Activated T-cell treated with anti-CD3 and anti-CD28 coated beads, Interleukin-2, amount 50 U/mL, for 48 hours (primary cell): ENCODE results near the gene CD38.
"Not testable (repeated sequence)": the region's sequence is repeated elsewhere in the genome, so short reads cannot be mapped to it uniquely, and the experiment has no call there.

Experiments
- DNase-seq, 2 experiments: peaks; one replicate each; pipeline ENCODE4 v3.0.0-alpha.2; 2020

CD38 gene

GRCh38 chr4:15802497-15802896, 24.4 kb downstream of the CD38 start:
- DNase-seq = not testable (repeated sequence)

DNA sequence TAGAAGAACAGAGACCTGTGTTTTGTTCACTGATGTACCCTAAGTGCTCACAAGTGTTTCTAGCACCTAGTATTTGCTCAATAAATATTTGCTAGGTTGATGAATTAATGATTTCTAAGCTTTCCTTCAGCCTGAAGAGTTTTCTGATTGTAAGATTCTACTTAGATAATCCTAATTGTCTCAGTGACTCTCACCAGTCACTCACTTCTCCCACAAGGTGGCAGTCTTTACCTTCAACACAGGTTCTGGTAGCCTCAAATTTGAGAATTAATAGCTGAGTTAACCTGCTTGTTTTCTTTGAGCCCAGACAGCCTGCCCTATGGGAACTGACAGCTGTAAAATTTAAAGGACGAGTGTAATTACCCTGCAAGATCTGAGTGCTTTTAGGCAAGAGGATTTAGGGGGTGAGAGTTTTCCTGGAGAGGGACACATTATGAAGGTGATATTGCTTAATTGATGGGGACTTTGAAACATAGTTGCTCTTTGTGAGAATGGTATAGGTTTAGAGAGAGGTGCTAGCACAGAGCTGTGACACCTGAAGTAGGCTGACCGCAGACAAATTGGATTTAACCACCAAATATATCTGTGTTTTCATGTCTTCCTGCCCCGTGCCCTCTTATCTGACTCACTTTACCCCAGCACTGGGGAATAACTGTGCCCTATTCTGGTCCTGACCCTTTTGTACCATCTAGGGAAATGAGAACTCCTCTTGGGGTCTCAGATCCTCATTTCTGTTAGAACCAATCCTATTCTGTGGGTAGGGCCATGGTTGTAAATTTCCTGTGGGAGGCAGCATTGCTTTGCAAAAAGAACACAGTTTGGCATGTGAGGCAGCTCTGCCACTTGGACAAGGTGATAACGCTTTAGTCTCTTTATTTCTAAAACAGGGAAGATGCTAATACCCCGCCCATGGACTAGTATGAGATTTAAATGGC, 27.7 kb downstream of the CD38 start:
- no peak for DNase-seq

DNA sequence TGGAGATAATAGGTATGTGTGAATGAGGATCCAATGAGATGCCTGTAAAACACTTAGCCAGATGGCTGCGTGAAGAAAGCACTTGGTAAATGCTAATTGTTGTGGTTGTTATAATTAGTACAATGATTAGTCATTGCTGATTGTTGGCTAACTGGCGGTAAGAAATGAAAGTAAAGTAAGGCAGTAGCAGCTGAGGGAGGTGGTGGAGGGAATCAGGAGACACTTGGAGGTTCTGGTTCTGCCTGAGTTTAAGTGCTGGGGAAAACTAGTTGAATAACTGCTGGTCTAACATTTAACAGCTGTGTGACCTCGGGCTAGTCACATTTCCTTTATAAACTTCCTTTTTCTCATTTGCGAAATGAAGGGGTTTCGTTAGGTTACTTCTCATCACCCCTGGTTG, 30.9 kb downstream of the CD38 start:
- DNase-seq = no peak

DNA sequence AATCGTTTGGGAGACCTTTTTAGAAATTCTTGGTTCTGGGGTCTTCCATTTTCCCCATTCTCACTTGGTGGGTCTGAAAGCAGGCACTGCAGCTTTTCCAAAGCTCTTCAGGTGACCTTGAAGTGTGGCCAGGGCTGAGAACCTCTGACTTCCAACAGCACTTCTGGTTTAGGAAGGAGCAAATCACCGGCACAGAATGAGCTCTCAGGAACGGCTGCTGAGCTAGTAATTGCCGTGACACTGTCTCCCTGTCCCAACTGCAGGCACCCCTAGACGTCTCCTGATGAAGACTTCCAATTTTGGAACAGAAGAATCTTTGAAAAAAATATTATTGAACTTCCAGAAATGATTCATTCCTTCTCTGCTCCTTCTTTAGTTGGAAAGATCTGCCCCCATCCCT, 31.3 kb downstream of the CD38 start:
- DNase-seq = no peak

DNA sequence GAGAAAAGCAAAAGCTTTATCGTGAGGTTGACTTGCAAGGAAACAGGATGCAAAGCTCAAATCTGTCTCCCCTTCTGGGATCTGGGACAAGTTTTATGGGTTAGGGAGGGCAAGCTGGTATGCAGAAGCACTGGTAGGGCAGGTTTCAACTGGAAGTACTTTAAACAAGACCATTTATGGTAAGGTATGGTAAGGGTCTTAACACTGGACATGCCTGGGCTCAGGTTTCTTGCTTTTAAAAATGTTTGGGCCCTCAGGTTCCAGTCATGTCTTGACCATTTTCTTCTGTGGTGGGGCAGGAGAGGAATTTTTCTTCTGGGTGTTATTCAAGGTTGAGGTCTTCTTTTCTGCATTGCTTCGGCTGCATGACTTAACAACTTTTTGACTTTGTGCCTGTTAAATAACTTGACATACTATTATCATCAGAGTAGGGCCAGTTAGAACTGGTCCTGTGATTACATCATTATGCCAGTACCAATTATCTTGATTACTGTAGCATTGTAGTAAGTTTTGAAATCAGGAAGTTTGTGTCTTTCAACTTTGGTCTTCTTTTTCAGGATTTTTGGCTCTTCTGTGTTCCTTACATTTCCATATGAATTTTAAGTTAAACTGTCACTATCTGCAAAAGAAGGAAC, 33.7 kb downstream of the CD38 start:
- DNase-seq = no peak

GRCh38 chr4:15832523-15833451, 54.7 kb downstream of the CD38 start:
- DNase-seq = no peak

DNA sequence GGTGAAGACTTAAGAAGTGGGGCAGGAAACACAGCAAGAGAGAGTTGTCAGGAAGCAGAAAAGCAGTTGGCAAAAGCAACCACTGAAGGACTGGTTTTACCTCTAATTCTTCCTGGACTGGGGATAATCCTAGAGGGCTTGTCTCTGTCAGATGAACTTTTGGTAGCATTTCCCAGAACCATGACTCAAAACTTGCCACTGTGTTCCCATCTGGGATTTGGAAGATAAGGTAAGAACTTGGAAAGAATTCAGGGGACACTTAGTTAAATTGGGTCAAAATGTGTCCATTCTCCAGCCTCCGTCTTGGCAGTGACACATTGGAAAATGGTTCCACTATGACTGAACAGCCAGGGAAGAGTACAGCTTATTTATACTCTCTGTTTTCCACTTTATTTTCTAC, 55.7 kb downstream of the CD38 start:
- DNase-seq = no peak

- no peak for DNase-seq
These were observed 58.2 kb downstream of the CD38 start for GRCh38 chr4:15836362-15836761.

GRCh38 chr4:15837591-15837990, 59.5 kb downstream of the CD38 start:
- DNase-seq = no peak

GRCh38 chr4:15841194-15841730, 63.1 kb downstream of the CD38 start:
- not testable (repeated sequence) for DNase-seq

DNA sequence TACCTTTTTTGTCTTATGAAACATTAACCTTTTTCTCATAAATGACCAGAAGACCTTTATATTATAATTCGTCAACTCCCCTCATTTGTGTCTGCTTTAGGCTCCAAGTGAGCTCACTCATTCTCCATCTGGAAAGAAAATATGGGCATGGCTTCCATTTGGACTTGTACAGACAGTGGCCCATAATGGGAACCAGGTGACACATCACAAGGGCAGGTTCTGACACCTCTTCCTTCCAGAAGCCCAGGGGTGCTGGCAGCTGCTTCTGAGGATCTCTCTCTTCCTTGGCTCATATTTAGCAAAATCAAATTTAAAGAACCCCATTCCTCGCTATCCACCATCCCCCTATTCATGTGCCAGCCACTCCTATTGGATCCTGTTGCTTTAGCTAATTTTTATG, 69.6 kb downstream of the CD38 start:
- DNase-seq = no peak

- no peak for DNase-seq
These were observed 70.2 kb downstream of the CD38 start for GRCh38 chr4:15848191-15848842.

GRCh38 chr4:15851969-15852368, 73.8 kb downstream of the CD38 start:
- DNase-seq = no peak

DNA sequence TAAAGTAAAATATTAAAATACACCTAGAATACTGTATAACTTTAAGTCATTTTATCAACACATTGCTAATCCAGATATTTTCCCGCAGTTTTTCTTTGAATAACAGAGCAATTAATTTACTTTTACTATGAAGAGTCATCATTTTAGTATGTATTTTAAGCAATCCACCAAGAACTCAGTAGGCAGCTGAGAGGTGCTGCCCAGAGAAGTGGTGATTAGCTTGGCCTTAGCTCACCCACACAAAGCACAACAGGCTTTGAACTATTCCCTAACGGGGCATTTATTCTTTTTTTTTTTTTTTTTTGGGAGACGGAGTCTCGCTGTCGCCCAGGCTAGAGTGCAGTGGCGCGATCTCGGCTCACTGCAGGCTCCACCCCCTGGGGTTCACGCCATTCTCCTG, 74.4 kb downstream of the CD38 start:
- no peak for DNase-seq

- no peak for DNase-seq
These were observed 75.2 kb downstream of the CD38 start for GRCh38 chr4:15853345-15853744.

- no peak for DNase-seq
These were observed 77.8 kb downstream of the CD38 start for GRCh38 chr4:15855804-15856475.

- DNase-seq = not testable (repeated sequence)
These were observed 83.1 kb downstream of the CD38 start for GRCh38 chr4:15861198-15861597.

DNA sequence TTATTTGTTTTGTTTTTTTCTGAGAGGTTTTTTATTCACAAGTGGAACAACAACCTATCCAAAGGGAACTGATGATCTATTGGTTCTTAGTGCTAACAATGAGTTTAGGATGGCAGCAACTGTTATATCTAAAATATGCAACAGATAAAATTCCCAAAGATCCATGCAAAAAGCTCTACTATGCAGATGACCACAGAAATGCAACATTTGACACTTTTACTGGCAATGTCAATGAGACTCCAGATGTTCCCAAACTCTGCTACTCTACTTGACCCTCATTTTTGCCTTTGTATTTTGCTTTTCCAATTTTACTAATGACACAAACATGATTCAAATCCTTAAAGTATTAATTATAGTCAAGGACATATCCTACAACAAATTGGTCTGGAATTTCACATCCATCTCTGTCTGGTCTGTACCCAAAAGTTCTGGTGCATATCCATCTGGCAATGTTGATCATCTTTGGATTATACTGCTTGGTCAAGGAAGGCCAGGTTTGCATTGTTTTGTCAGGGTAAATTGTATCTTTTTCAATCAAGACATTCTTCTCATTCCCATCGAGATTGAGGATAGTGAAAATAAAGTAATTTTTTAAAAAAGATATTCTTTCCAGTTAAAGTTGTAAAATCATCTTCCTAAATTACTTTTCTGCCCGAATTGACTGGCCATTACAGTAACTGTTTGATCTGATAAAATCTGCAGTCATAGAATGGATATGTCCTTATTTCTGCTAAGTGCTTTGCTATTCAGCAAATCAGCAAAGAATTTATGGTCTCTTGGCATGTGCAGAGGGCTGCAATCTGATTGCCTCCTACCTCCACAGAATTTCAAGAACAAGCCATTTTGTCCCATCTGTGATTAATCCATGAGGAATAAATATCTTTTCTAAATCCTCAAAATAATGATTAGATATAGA, 86.8 kb downstream of the CD38 start:
- DNase-seq = no peak

- peak in 1 of 2 experiments; percentile 23 for DNase-seq
These were observed 90.0 kb downstream of the CD38 start for GRCh38 chr4:15868111-15868510.

GRCh38 chr4:15868826-15869413, 90.8 kb downstream of the CD38 start:
- DNase-seq = no peak
